ENCODE measurements around the gene CLMN. TPM values are rescaled to one million over a fixed set of nuclear protein-coding genes. Genes with fewer than 3 reads are reported as not detected.

The CLMN gene
- total and polyA plus RNA-seq, 2 donors (not counting 3 experiments of a cell fraction or from before 2014, with no cell fraction given): 0.72 to 9.6 TPM

- dilution Hi-C loops (cut with MboI; ENCODE audit: extremely low pct_ligation_motif_present, low sequenced_read_pairs): no loop called here
- FAIRE-seq (peak; percentile 58), DNase-seq (ENCODE audit: low read depth, low spot score) (peak; percentile 34)
- intact Hi-C loops (cut with micrococcal nuclease): no loop called here
- POLR2A ChIA-PET: no interaction called here
- Histone ChIP-seq H3K9me3 (replicated peaks; ENCODE audit: control insufficient read depth, insufficient read depth, low read length) (no peaks in the 10 kb centered on the region), H3K79me2 (ENCODE audit: control insufficient read depth, insufficient read depth, low read length) (no peaks in the 10 kb centered on the region), H2AFZ (ENCODE audit: low read depth, low read length) (no peak overlapping the region), H3K27ac (ENCODE audit: insufficient read depth, low read depth, low read length) (no peak overlapping the region), H3K36me3 (ENCODE audit: control insufficient read depth in 2 of 2, extremely low read depth in 1 of 2, insufficient read depth in 2 of 2, low read length in 2 of 2) (no peaks in the 10 kb centered on the region), H3K4me3 (replicated peaks in 1 of 3; ENCODE audit: insufficient read depth in 1 of 3, low read depth in 1 of 3, low read length in 3 of 3) (no peak overlapping the region), H3K27me3 (ENCODE audit: control insufficient read depth in 2 of 2, insufficient read depth in 2 of 2, low read length in 2 of 2) (no peaks in the 10 kb centered on the region), H3K9ac (replicated peaks; ENCODE audit: extremely low read depth, insufficient read depth, low read length) (no peak overlapping the region), H3K9me1 (replicated peaks; ENCODE audit: control insufficient read depth, extremely low read depth, insufficient read depth, low read length) (no peaks in the 10 kb centered on the region), H3K4me1 (ENCODE audit: control insufficient read depth, extremely low read depth, insufficient read depth, low read length) (peaks cover 13% of the 10 kb centered on the region), H3K4me2 (ENCODE audit: insufficient read depth, low read length) (no peak overlapping the region), H4K20me1 (replicated peaks; ENCODE audit: control insufficient read depth, extremely low read depth, insufficient read depth, low read length) (no peaks in the 10 kb centered on the region)
- CTCF ChIA-PET: interaction anchor here (1.1 kb wide), 1 partner anchor 29 kb away, joined by 4 read pairs; no protein-coding TSS in a partner anchor
- BruUV-seq (replicated peaks): no TSS peak
- no peak for TF ChIP-seq CTCF (IDR thresholded peaks at IDR 0.05; ENCODE audit: extremely low read depth in 1 of 2, insufficient read depth in 1 of 2, low read depth in 1 of 2, low read length in 2 of 2)
- TF ChIP-seq POLR2AphosphoS5 (IDR thresholded peaks at IDR 0.05; ENCODE audit: insufficient read depth, low read depth, low read length): no peak
- TF ChIP-seq, protein P1, sequence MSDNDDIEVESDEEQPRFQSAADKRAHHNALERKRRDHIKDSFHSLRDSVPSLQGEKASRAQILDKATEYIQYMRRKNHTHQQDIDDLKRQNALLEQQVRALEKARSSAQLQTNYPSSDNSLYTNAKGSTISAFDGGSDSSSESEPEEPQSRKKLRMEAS (IDR thresholded peaks at IDR 0.05; ENCODE audit: insufficient read depth, insufficient read length): no peak
- no peak for TF ChIP-seq FOS (IDR thresholded peaks at IDR 0.05; ENCODE audit: borderline replicate concordance, insufficient read depth, low read length)
- no peak for TF ChIP-seq GATA2 (IDR thresholded peaks at IDR 0.05; ENCODE audit: insufficient read depth, insufficient read length, low read depth, low read length)
- no peak for TF ChIP-seq MYC (IDR thresholded peaks at IDR 0.05; ENCODE audit: low read depth, low read length)
- no peak for TF ChIP-seq POLR2A (IDR thresholded peaks at IDR 0.05; ENCODE audit: low read depth, low read length)
- TF ChIP-seq JUN (IDR thresholded peaks at IDR 0.05; ENCODE audit: borderline replicate concordance, insufficient read depth, insufficient read length, low read depth): no peak
- TF ChIP-seq EZH2 (IDR thresholded peaks at IDR 0.05; ENCODE audit: borderline replicate concordance, low read depth, low read length, severe bottlenecking): no peak
Observed at GRCh38 chr14:95294834-95295599, 24.7 kb downstream of the CLMN start.
